KMS-11 (cell line): ENCODE measurements around the gene CCL4.

Experiments
- H2AFZ ChIP-seq: fragments of 200-600 bp; sonication (generic); 2 replicates; pipeline ENCODE4 v1.6.1; 2016; ENCODE audit warnings: antibody characterized with exemption, mixed run types, low read depth
- H3K27ac ChIP-seq: fragments of 200-600 bp; sonication (generic); 2 replicates; pipeline ENCODE4 v1.6.1; 2016; ENCODE audit warnings: mild to moderate bottlenecking, mixed run types
- H3K27me3 ChIP-seq: fragments of 200-600 bp; sonication (generic); 2 replicates; pipeline ENCODE4 v1.6.1; 2017; ENCODE audit warnings: mild to moderate bottlenecking, low read depth, mixed run types, moderate library complexity; ENCODE audit not compliant: insufficient read depth
- H3K36me3 ChIP-seq: fragments of 200-600 bp; sonication (generic); 2 replicates; pipeline ENCODE4 v1.6.1; 2017; ENCODE audit warnings: mild to moderate bottlenecking, mixed run types; ENCODE audit not compliant: insufficient read depth
- H3K4me1 ChIP-seq: fragments of 200-600 bp; sonication (generic); 2 replicates; pipeline ENCODE4 v1.6.1; 2016; ENCODE audit warnings: mild to moderate bottlenecking, low read depth, mixed run types; ENCODE audit not compliant: poor library complexity, severe bottlenecking
- H3K4me2 ChIP-seq: fragments of 200-600 bp; sonication (generic); 2 replicates; pipeline ENCODE4 v1.7.0; 2016; ENCODE audit warnings: mild to moderate bottlenecking, mixed run types
- H3K4me3 ChIP-seq: fragments of 200-600 bp; sonication (generic); IDR thresholded peaks from 2 replicates; pipeline ENCODE4 v1.6.1; 2017; ENCODE audit warnings: low read depth, low read length, mixed read lengths; ENCODE audit not compliant: insufficient read depth
- H3K79me2 ChIP-seq: fragments of 200-600 bp; sonication (generic); 2 replicates; pipeline ENCODE4 v1.6.1; 2016; ENCODE audit warnings: low read depth, mixed run types; ENCODE audit not compliant: insufficient read depth
- H3K9ac ChIP-seq: fragments of 200-600 bp; sonication (generic); 2 replicates; pipeline ENCODE4 v1.6.1; 2016; ENCODE audit warnings: mild to moderate bottlenecking, mixed run types
- H4K20me1 ChIP-seq: fragments of 200-600 bp; sonication (generic); 2 replicates; pipeline ENCODE4 v1.6.1; 2016; ENCODE audit warnings: mild to moderate bottlenecking, mixed run types; ENCODE audit not compliant: insufficient read depth
- TF ChIP-seq, protein P1 (sequence below): fragments of 200-600 bp; sonication (generic); conservative IDR thresholded peaks from 2 replicates; pipeline ENCODE4 v1.6.1; 2017; ENCODE audit warnings: low read depth, mild to moderate bottlenecking, antibody characterized with exemption, low read length, moderate library complexity, mixed read lengths

The CCL4 gene

DNA sequence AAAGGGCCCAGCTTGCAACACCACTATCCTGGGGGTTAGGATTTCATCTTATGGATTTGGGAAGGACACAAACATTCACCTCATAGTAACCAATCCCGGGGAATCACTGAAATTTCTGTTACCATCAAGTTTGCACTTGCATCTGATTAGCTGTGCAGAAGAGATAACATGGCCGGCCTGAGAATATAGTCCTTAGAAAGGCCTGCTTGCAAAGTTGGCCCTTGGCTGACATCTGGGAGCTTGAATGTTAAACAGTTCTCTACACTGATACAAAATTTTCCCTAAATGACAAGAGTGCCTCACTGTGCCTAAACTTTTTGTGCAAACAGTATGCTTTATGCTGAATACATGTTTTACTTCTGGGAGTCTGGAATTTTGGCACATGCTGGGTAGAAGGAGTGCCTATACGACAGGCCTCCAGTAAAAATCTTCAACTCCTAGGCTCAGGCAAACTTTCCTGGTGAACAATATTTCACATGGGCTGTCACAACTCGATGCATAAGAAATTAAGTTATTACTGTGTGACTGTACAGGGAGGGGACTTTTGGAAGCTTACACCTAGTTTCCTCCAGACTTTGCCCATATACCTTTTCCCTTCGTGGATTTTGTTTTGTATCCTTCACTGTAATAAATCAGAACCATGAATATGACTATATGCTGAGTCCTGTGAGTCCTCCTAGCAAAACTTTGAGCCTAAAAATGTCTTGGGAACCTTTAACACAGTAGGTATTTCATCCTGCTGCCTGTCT, 41.5 kb downstream of the CCL4 start:
- no peak overlapping the region for H3K4me2 ChIP-seq
- no peaks in the 10 kb centered on the region for H4K20me1 ChIP-seq
- no peak overlapping the region for H3K27ac ChIP-seq
- H3K4me3 ChIP-seq = no peak overlapping the region
- TF ChIP-seq, protein P1, sequence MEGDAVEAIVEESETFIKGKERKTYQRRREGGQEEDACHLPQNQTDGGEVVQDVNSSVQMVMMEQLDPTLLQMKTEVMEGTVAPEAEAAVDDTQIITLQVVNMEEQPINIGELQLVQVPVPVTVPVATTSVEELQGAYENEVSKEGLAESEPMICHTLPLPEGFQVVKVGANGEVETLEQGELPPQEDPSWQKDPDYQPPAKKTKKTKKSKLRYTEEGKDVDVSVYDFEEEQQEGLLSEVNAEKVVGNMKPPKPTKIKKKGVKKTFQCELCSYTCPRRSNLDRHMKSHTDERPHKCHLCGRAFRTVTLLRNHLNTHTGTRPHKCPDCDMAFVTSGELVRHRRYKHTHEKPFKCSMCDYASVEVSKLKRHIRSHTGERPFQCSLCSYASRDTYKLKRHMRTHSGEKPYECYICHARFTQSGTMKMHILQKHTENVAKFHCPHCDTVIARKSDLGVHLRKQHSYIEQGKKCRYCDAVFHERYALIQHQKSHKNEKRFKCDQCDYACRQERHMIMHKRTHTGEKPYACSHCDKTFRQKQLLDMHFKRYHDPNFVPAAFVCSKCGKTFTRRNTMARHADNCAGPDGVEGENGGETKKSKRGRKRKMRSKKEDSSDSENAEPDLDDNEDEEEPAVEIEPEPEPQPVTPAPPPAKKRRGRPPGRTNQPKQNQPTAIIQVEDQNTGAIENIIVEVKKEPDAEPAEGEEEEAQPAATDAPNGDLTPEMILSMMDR = no peak
- peaks cover 12% of the 10 kb centered on the region for H3K4me1 ChIP-seq
- no peaks in the 10 kb centered on the region for H3K36me3 ChIP-seq
- no peak overlapping the region for H2AFZ ChIP-seq
- no peak overlapping the region for H3K9ac ChIP-seq
- no peaks in the 10 kb centered on the region for H3K79me2 ChIP-seq
- no peaks in the 10 kb centered on the region for H3K27me3 ChIP-seq

DNA sequence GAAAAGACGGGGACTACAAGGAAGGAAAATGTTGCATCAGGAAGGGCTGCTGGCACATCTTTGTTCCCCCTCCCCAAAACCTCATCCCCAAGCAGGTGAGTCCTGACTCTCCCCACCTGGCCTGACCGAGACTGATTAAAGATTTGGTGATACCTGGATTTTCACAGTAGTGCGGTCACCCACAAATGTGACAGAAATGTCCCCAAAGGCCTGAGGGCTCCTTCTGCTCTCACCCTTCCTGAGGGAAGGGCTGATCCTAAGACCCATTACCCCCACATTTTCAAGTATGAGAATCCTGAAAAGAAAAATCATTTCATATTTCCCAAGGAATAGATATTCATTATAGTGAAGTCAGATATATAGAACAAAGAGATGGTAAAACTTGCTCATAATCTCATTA, 44.0 kb downstream of the CCL4 start:
- Histone ChIP-seq H3K79me2 (no peaks in the 10 kb centered on the region), H3K4me2 (no peak overlapping the region), H3K4me3 (no peak overlapping the region), H3K27me3 (no peaks in the 10 kb centered on the region), H3K9ac (no peak overlapping the region), H3K4me1 (peaks cover 12% of the 10 kb centered on the region), H2AFZ (no peak overlapping the region), H3K36me3 (no peaks in the 10 kb centered on the region), H4K20me1 (no peaks in the 10 kb centered on the region), H3K27ac (no peak overlapping the region)
- TF ChIP-seq, protein P1 = no peak

DNA sequence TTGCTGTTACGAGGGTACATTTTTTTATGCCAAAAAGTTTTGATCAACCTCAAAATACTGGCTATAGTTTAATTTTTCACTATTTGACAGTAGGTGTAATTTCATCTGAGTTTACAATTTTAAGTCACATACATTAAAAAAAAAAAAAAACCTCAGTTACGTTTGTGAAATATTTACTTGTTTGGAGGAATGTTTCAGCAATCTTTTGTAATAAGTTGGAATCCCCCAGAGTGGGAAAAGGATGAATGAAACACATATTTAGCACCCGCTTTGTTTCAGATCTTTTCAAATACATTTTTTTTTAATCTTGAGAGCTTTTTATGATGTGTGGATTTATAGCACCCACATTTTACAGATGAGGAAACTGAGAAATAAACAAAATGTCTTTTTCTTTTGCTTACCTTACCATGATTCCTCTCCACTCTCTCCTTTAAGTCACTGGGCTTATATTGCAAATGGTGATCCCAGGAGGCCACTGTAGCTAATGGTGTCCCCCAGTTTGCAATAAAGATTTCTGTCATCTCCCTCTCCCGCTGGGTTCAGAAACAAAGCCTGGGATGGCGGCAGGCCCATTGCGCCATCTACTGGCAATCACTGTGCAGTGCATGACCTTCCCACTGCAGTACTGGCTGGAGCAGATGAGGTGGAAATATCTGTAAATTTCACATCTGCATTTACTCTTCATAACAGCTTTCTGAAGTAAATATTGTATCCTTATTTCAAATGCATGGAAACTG, 45.1 kb downstream of the CCL4 start:
- Histone ChIP-seq H2AFZ (0 out of 2 replicates have a peak overlapping the region, but pooled peaks have one; percentile 34), H3K4me3 (no peak overlapping the region), H4K20me1 (no peaks in the 10 kb centered on the region), H3K4me2 (no peak overlapping the region), H3K9ac (no peak overlapping the region), H3K79me2 (no peaks in the 10 kb centered on the region), H3K27ac (no peak overlapping the region), H3K36me3 (no peaks in the 10 kb centered on the region), H3K27me3 (no peaks in the 10 kb centered on the region), H3K4me1 (peaks cover 12% of the 10 kb centered on the region)
- TF ChIP-seq, protein P1 = peak; percentile 98

DNA sequence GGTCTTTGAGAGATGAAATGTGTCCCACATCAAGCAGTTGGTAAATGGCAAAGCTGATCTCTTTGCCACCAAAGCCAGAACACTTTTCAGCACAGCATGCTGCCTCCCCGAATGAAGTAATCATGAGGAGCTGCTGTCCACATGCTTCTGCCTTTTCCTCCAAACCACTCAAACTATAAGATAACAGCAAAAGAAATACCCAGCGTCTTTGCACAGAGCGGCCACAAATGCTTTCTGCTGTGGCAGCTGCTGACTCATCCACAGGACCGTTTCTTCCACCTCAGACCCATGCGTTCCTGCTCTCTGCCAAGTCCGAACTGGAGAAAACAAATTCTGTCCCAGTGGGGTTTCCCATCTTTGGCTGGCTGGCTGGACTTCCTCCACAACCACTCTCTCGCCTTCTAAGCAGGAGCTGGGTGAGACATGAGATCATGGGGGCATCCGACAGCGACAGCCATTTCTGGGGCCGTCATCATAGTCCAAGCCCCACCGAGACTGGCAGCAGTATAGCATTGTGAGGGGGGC, 45.7 kb downstream of the CCL4 start:
- Histone ChIP-seq H3K4me2 (no peak overlapping the region), H2AFZ (no peak overlapping the region), H3K27me3 (no peaks in the 10 kb centered on the region), H3K27ac (no peak overlapping the region), H3K36me3 (no peaks in the 10 kb centered on the region), H3K4me1 (peaks cover 12% of the 10 kb centered on the region), H3K9ac (no peak overlapping the region), H3K79me2 (no peaks in the 10 kb centered on the region), H4K20me1 (no peaks in the 10 kb centered on the region), H3K4me3 (no peak overlapping the region)
- TF ChIP-seq, protein P1 = 0 out of 2 replicates have a peak, but pooled peaks have one; percentile 35
